Stomach (tissue), 4 donors: Measurements from ENCODE around the gene FAM83B.

Experiments used
- CTCF ChIP-seq, 7 experiments: fragments of 450-650 bp in 4 of 7; fragments of 200-600 bp in 3 of 7; sonication (generic) in 3 of 7; IDR thresholded peaks; one replicate each; pipeline ENCODE4 v1.5.1; 2016 to 2019; ENCODE audit warnings: antibody characterized with exemption in 7 of 7, control low read depth in 2 of 7, mild to moderate bottlenecking in 1 of 7
- EP300 ChIP-seq: sonication (generic); formaldehyde crosslinking; IDR thresholded peaks from one replicate; pipeline ENCODE4 v1.6.1; 2017; ENCODE audit warnings: antibody characterized with exemption

- TF ChIP-seq EP300, result no peak
- no peak for TF ChIP-seq CTCF (IDR thresholded peaks at IDR 0.05)
Observed at GRCh38 chr6:54957698-54958097, 111.1 kb downstream of the FAM83B start.
